A549 treated with dexamethasone at 1 μM for 4 hours (cell line): ENCODE results near the gene AKAP11. TPM values are rescaled to one million over a fixed set of nuclear protein-coding genes. Genes with fewer than 3 reads are reported as not detected.

Source experiments
- total RNA-seq: library from RNA; stranded (reverse); fragments of 200-300 nt; extraction: Qiagen RNA extraction; gene quantifications from 5 replicates; pipeline ENCODE4 v1.2.3, GENCODE V29; 2022

AKAP11 gene
- total RNA-seq: 4.5 to 8.6 TPM (median 7.1 TPM) in 5 replicates

DNA sequence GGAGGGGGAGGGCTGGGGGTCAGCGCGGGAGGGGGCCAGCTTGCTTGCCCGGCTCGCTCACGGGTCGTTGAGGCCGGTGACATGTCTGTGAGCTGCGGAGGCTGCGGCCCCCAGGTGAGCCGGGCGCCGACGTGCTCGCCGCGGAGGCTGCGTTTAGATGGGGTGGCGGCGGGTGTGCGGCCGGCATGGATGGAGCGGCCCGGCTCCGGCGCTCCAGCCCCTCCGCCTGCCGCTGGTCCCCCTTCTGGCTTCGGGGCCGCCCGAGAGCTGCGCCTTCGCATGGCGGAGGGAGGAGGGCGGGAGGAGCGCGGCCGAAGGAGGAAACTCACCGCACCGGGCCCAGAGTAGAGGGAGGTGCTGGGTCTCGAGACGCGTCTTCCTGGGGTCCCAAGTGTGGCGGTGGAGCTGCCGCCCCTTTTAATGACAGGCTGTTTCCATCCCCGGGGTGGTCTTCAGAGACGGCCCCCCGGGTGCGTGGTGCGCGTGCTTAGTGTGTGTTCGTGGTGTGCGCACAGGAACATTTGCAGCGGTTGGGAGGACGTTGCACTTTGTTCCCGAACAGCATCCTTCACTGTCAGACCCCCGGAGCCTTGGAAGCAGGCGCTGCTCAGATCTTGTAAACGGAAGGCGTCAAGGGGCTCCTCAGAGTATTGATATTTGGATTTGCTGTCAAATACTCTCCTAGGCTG is at the start of gene AKAP11:
Gene AKAP11, plus strand, starts transcription at position 38 of the 689 bp plus-strand sequence. CDS start 14,197 bp downstream, outside the sequence.

Other genes starting within 250 kb of the AKAP11 start
- gene DGKH, start 223.5 kb upstream of the AKAP11 start, total RNA-seq: 5.1 to 7.9 TPM (median 7.3 TPM) in 5 replicates